OCI-LY7 (cell line): Measurements from ENCODE around the gene AR.

Source experiments
- CTCF ChIP-seq: fragments of 200-600 bp; sonication (generic); conservative IDR thresholded peaks from 2 replicates; pipeline ENCODE4 v1.5.1; 2014; ENCODE audit warnings: mild to moderate bottlenecking, antibody characterized with exemption, low read length, moderate library complexity, mixed read lengths
- EZH2phosphoT487 ChIP-seq: fragments of 200-600 bp; sonication (generic); IDR thresholded peaks from 2 replicates; pipeline ENCODE4 v1.6.1; 2018; ENCODE audit warnings: low read depth, borderline replicate concordance, mild to moderate bottlenecking, mixed run types, antibody characterized with exemption, low read length, moderate library complexity, mixed read lengths

- no peak for TF ChIP-seq CTCF
- TF ChIP-seq EZH2phosphoT487: no peak
Measured at GRCh38 chrX:67727576-67727975, 183.8 kb downstream of the AR start.
